Measurements from ENCODE around the gene TTC9. TPM values are rescaled to one million over a fixed set of nuclear protein-coding genes. Genes with fewer than 3 reads are reported as not detected.

Gene TTC9
- total RNA-seq, 6 donors from 2014 or later, result 3.1 to 8.6 (median 6.2) TPM

GRCh38 chr14:70723276-70723675 lies 81.6 kb downstream of the TTC9 start:
- Histone ChIP-seq H3K27ac (no peak overlapping the region), H3K4me1 (no peaks in the 10 kb centered on the region), H3K27me3 (no peaks in the 10 kb centered on the region), H3K9me3 (no peaks in the 10 kb centered on the region), H3K4me3 (no peak overlapping the region), H3K36me3 (no peaks in the 10 kb centered on the region)
- TF ChIP-seq POLR2AphosphoS5 (IDR thresholded peaks at IDR 0.05) (no peak), CTCF (IDR thresholded peaks at IDR 0.05) (no peak), EP300 (IDR thresholded peaks at IDR 0.05) (no peak), POLR2A (IDR thresholded peaks at IDR 0.05) (no peak)
- DNase-seq (no peak), ATAC-seq (ENCODE audit: low FRiP score in 2 of 2) (no peak)
- 83 to 86% methylated on average over 5 of the region's 5 CpGs for WGBS, 2 donors

GRCh38 chr14:70724110-70724509 lies 82.4 kb downstream of the TTC9 start:
- Histone ChIP-seq H3K9me3 (no peaks in the 10 kb centered on the region), H3K27ac (no peak overlapping the region), H3K36me3 (no peaks in the 10 kb centered on the region), H3K4me1 (no peaks in the 10 kb centered on the region), H3K27me3 (no peaks in the 10 kb centered on the region), H3K4me3 (no peak overlapping the region)
- no peak for DNase-seq
- no peak for TF ChIP-seq EP300 (IDR thresholded peaks at IDR 0.05)
- TF ChIP-seq POLR2A (IDR thresholded peaks at IDR 0.05), result no peak
- no peak for TF ChIP-seq CTCF (IDR thresholded peaks at IDR 0.05)
- TF ChIP-seq POLR2AphosphoS5 (IDR thresholded peaks at IDR 0.05), result no peak
- ATAC-seq (ENCODE audit: low FRiP score in 2 of 2), result no peak
- WGBS, 2 donors, result 54% methylated on average over 3 of the region's 3 CpGs

- Histone ChIP-seq H3K9me3 (no peaks in the 10 kb centered on the region), H3K27me3 (no peaks in the 10 kb centered on the region), H3K4me1 (no peaks in the 10 kb centered on the region), H3K27ac (no peak overlapping the region), H3K4me3 (no peak overlapping the region), H3K36me3 (peaks cover 0 to 2% (median under 1%) of the 10 kb centered on the region in 4 donors)
- TF ChIP-seq CTCF (IDR thresholded peaks at IDR 0.05) (no peak), POLR2A (IDR thresholded peaks at IDR 0.05) (no peak), POLR2AphosphoS5 (IDR thresholded peaks at IDR 0.05) (no peak), EP300 (IDR thresholded peaks at IDR 0.05) (no peak)
- ATAC-seq (ENCODE audit: low FRiP score in 2 of 2) (no peak), DNase-seq (no peak)
- WGBS, 2 donors, result 78 to 83% methylated on average over 6 of the region's 6 CpGs
These were observed 83.2 kb downstream of the TTC9 start for GRCh38 chr14:70724944-70725343.

Small RNA genes within 50 kb of the gene (small RNA-seq; reads per million reads assigned to genes)
- 0 reads per million in 4 donors for gene RN7SL77P

Other genes starting within 250 kb of the TTC9 start
- 10 to 100 TPM in 5 of 6 donors, 1 to 10 TPM in 1; 9.4 to 29.7 (median 22.8) TPM for gene SYNJ2BP, start 224.8 kb upstream of the TTC9 start, total RNA-seq
- gene ADAM21, start 189.7 kb upstream of the TTC9 start, total RNA-seq, result under 1 TPM in 2 of 6 donors, not detected in 4; 0.17 to 0.39 TPM
- 1 to 10 TPM in 4 of 6 donors, under 1 TPM in 2; 0.34 to 4.3 (median 1.2) TPM for gene ADAM20, start 106.9 kb upstream of the TTC9 start, total RNA-seq
- gene MED6, start 41.3 kb upstream of the TTC9 start, total RNA-seq, result 10 to 100 TPM; 17.9 to 56.5 (median 23.4) TPM
- 10 to 100 TPM in 3 of 6 donors, 1 to 10 TPM in 3; 7.6 to 14.5 (median 11.2) TPM for gene MAP3K9, start 167.6 kb downstream of the TTC9 start, total RNA-seq

Measured in upper lobe of left lung (tissue), 6 donors.